BJ (cell line): ENCODE measurements around the gene LRIT3. TPM values are rescaled to one million over a fixed set of nuclear protein-coding genes. Genes with fewer than 3 reads are reported as not detected.

ENCODE experiments used
- CTCF ChIA-PET: fragments of 350-600 bp; formaldehyde crosslinking; extraction: SDS; loops from one replicate; lab custom pipeline; 2021; ENCODE audit warnings: antibody characterized with exemption, inconsistent platforms; lab: Yijun Ruan, JAX
- POLR2A ChIA-PET: fragments of 300-600 bp; sonication (Branson Sonifier 250); formaldehyde crosslinking; extraction: SDS; loops from one replicate; lab custom pipeline; 2021; ENCODE audit warnings: antibody characterized with exemption; lab: Charles Lee
- DNase-seq: peaks from one replicate; pipeline ENCODE4 v3.0.0-alpha.2; 2011; ENCODE audit warnings: low read depth
- H3K27me3 ChIP-seq: 2 replicates; pipeline ENCODE4 v1.6.0; 2011; ENCODE audit warnings: low read length; ENCODE audit not compliant: control insufficient read depth, insufficient read depth
- H3K36me3 ChIP-seq: 2 replicates; pipeline ENCODE4 v1.5.1; 2011; ENCODE audit warnings: low read length; ENCODE audit not compliant: control insufficient read depth, insufficient read depth
- H3K4me3 ChIP-seq: 2 replicates; pipeline ENCODE4 v1.5.1; 2011; ENCODE audit warnings: low read depth, mild to moderate bottlenecking, control low read depth, low read length
- CTCF ChIP-seq: IDR thresholded peaks from 2 replicates; pipeline ENCODE4 v1.5.1; 2011; ENCODE audit warnings: low read depth, mild to moderate bottlenecking, control low read depth, inconsistent platforms, low read length, moderate library complexity; ENCODE audit not compliant: insufficient read depth
- polyA plus RNA-seq: library from polyadenylated mRNA; depleted of rRNA; stranded (reverse); fragments of >200 nt; gene quantifications from 2 replicates; pipeline ENCODE4 v1.2.3, GENCODE V29; 2011

Gene LRIT3
- polyA plus RNA-seq, 1 experiment = 0.01 TPM

GRCh38 chr4:109877400-109877799, 29.5 kb downstream of the LRIT3 start:
- no peak for DNase-seq
- ChIA-PET CTCF (no interaction called here), POLR2A (no interaction called here)
- H3K27me3 ChIP-seq = no peaks in the 10 kb centered on the region
- TF ChIP-seq CTCF = no peak
- no peaks in the 10 kb centered on the region for H3K36me3 ChIP-seq
- H3K4me3 ChIP-seq = no peak overlapping the region

GRCh38 chr4:109878355-109878754, 30.4 kb downstream of the LRIT3 start:
- Histone ChIP-seq H3K27me3 (no peaks in the 10 kb centered on the region), H3K4me3 (no peak overlapping the region), H3K36me3 (no peaks in the 10 kb centered on the region)
- CTCF ChIA-PET = no interaction called here
- no peak for DNase-seq
- POLR2A ChIA-PET = no interaction called here
- no peak for TF ChIP-seq CTCF

GRCh38 chr4:109879081-109879480, 31.2 kb downstream of the LRIT3 start:
- CTCF ChIA-PET = no interaction called here

GRCh38 chr4:109879636-109880314, 31.9 kb downstream of the LRIT3 start:
- Histone ChIP-seq H3K36me3 (no peaks in the 10 kb centered on the region), H3K4me3 (no peak overlapping the region), H3K27me3 (no peaks in the 10 kb centered on the region)
- no peak for TF ChIP-seq CTCF
- POLR2A ChIA-PET = no interaction called here
- no peak for DNase-seq
- CTCF ChIA-PET = interaction anchor here (1.1 kb wide), 1 partner anchor 8 kb away, joined by 3 read pairs; no protein-coding TSS in a partner anchor

More at GRCh38 chr4:109879081-109879480, 31.2 kb downstream of the LRIT3 start:
- no peak overlapping the region for H3K4me3 ChIP-seq
- no peak for TF ChIP-seq CTCF
- H3K27me3 ChIP-seq = no peaks in the 10 kb centered on the region
- POLR2A ChIA-PET = no interaction called here
- H3K36me3 ChIP-seq = no peaks in the 10 kb centered on the region
- DNase-seq = no peak

- no peak for TF ChIP-seq CTCF
- DNase-seq = no peak
- no peaks in the 10 kb centered on the region for H3K36me3 ChIP-seq
- H3K27me3 ChIP-seq = no peaks in the 10 kb centered on the region
- ChIA-PET POLR2A (no interaction called here), CTCF (no interaction called here)
- no peak overlapping the region for H3K4me3 ChIP-seq
These were observed 38.4 kb downstream of the LRIT3 start for GRCh38 chr4:109886303-109886702.
